CD4-positive, alpha-beta T cell treated with Interleukin-15 for 1 hour (primary cell): ENCODE measurements around the gene PLCB1.

Source experiments
- DNase-seq: peaks from one replicate; pipeline ENCODE4 v3.0.0-alpha.2; 2020

Gene PLCB1

DNA sequence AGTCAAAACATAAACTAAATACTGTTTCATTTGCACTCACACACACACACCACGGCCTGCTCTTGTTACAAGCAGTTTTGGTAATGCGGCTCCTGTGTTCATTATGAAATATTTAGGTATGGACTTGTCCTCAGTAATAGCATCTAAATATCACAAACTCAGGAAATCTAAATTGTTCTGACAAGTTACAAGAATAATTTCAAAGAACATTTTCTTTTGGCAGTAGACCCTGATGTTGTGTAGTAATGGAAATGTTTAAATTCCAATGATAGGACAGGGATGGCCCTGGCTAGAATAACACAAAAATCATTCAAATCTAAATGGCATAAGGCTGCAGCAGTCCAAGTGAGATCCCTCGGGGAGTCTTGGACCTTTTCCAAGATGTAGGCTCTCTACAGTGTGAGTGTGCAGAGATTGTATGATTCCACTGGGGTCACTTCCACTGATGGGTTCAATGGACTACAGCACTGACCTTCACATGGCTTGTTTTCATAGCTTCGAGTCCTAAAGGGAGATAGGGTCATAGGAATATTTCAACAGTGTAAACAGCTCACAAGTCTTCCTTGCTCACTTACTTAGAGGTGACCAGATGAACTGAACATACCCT, 726.2 kb downstream of the PLCB1 start:
- DNase-seq, result no peak

DNA sequence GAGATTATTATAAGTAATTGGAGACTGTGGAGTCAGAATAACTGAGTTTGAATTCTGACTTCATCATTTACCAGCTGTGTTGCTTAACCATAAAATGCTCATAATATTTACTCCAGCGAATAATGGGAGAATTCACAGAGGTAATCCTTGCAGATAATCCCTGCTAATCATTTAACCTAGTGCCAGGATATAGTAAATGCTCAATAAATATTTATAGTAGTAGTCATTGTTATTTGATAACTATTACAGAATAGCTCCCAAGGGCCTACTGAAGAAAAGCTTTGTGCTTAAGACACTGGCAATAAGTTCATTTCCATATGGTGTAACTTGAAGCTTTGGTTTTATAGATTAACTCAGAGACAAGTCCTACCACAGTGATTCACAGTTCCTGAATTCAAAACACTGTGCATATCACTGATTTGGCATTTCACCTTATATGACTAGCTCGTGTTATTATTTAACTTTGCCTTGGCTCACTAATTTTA, 728.0 kb downstream of the PLCB1 start:
- no peak for DNase-seq

DNA sequence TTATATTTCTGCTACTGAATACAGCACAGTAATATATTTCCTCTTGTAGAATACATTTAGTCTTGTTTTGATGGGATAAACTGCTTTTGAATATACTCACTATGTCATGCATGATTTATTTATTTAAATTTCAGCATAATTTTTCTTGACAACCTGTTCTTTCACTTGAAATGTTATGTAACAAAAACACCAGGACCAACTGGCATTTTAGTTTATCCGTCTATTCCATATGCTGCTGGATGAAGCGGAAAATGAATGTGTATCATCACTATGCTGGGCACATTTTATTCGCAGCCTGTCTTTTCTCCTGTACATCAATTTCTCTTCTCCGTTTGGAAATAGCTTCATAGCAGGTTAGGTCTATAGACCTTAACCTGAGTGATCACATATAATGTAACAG, 730.0 kb downstream of the PLCB1 start:
- no peak for DNase-seq

DNA sequence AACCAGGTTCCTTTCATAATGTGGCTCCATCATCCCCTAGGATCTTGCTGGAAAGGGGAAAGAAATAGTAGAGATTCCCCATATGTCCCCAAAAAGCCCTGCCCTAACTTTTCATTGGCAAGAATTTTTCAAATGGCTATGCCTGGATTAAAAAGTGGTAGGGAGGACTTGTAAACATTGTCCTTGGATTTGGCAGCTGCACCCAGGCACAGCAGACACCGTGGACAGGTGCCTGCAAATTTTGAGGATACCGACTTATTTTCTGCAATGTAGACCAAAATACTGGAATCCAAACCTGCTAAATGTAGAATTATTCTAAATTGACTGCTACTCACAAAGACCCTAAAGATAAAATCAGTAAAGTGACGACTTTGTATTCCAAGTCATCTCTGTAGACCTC, 733.6 kb downstream of the PLCB1 start:
- no peak for DNase-seq

DNA sequence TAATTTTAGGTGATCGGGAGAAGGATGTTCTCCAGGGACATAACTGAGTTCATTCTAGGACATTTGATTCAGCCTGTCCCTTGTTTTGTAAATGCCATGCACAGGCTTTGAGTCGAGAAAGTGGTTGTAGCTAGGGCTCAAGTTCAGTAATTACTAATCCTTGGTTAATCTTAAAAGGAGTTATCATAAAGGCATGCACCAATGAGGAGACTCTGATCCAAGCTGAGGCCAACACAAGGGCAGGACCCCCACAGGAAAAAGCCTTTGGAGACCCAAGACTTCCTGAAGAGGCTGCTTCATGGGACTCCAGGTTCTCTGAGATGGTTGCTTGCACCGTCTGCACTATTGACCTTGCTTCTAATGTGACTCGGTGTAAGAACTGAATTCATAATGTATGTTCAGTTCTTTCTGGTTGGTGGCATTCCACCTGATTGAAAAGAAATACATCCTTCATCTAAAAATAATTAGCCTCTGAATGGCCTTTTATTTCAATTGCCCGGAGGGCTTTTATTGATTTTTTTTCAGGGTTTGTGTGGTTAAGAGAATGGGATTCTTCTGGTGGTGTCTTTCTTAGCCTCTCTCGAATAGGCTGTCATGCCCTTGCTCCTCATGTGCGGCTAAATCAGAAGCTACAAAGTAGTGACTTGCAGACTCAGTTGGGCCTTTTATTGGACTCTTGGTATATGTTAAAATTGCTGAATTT, 735.1 kb downstream of the PLCB1 start:
- DNase-seq, result no peak

DNA sequence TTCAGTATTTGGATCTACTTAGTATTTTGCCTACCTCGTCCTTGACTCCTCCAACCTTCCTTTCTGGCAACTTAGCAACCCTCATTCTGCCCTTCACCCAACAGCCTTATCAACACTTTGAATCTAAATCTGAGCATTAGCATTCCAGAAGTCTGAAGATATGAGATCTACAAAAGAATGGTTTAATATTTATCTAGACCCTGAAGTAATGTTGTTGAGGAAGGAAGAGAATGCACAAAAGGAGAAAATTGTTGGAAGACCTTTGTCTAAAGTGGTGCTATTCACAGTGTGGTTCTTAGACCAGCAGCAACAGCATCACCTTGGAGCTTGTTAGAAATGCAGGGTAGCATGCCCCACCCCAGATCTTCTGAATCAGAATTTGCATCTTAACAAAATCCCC, 738.6 kb downstream of the PLCB1 start:
- no peak for DNase-seq

DNA sequence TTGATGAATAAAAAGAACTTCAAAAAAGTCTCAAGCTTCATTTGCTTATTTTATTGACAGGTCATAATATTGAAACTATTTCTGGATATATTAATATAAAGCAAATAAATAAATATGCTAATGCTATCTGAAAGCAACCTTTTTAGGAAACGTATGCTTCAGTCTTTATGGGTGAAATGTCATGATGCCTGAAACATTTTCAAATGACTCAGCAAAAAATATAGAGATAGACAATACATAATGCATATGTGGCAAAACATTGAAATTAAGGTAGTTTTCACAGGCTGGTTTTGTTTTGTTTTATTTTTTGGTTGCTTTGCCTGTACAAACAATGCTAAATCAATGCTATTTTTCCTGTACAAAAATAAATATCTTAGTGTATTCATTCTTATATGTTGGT, 742.4 kb downstream of the PLCB1 start:
- DNase-seq, result no peak

DNA sequence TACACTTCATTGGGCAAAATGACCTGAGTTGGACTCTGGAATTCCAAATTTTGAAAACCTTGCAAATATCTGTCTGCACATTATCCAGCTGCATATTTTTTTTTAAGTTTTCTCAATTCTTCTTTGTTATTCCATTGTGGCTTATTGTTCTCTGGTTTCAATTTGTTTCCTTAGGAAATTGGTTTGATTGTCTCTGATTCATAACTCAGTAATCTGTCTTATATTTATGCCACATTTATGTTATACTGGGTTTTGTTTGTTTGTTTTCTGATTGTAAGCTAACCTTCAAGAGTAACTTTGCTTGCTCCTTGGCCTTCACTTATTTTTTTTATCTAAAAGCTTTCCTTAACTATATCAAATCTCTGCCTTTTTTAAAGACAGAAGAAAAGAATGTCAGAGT, 743.5 kb downstream of the PLCB1 start:
- DNase-seq, result no peak

DNA sequence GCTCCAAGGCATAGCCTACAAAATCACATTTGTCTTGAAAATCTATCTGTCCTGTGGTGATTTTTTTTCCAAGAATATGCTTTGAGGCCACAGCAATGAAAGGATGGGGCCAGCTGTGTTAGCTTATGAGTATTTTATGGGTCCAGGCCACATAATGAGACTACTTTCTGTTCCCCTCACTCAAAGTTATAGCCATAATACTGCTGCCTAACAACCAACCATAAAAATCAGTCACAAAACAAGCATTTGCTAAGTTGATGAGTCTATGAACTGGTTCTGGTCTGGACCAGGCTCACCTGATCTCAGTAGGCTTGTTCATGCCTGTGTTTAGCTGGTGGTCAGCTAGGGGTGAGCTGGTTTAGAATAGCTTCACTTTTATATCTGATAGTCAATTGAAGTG, 744.3 kb downstream of the PLCB1 start:
- DNase-seq, result no peak

DNA sequence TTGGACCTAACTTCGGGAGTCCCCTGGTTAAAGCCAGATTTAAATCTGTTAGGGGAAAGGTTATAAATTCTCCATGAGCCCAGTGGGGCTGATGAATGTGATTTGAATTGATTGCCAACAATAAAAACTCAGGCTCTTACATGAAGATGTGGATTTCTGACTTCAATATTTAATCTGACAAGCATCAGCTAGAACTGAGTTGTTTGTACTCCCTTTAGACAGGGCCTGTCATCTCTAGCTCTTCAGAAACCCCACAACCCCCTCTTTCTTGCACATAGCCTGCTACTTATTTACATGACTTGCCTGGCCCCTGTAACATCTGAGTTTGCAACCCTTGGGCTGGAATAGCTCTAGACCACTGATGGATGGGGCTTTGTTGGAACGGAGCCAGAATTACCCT, 745.2 kb downstream of the PLCB1 start:
- no peak for DNase-seq

DNA sequence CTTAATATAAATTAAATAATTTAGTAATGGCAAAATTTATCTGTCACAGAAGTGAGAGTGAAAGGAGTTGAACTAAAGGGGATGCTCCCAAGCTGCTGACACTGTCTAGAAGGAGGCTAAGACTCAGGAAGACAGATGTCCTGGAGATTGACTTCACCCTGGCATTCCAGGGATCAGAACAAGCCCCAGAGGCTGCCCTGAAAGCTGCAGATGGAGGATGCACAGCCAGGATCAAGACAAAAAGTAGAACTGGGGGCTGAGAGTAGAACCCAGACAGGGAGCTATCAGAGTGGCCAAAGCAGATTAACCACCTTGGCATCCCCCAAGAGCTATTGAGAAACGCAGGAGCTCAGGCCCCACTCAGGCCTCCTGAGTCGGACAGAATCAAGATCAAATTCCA, 747.6 kb downstream of the PLCB1 start:
- no peak for DNase-seq

DNA sequence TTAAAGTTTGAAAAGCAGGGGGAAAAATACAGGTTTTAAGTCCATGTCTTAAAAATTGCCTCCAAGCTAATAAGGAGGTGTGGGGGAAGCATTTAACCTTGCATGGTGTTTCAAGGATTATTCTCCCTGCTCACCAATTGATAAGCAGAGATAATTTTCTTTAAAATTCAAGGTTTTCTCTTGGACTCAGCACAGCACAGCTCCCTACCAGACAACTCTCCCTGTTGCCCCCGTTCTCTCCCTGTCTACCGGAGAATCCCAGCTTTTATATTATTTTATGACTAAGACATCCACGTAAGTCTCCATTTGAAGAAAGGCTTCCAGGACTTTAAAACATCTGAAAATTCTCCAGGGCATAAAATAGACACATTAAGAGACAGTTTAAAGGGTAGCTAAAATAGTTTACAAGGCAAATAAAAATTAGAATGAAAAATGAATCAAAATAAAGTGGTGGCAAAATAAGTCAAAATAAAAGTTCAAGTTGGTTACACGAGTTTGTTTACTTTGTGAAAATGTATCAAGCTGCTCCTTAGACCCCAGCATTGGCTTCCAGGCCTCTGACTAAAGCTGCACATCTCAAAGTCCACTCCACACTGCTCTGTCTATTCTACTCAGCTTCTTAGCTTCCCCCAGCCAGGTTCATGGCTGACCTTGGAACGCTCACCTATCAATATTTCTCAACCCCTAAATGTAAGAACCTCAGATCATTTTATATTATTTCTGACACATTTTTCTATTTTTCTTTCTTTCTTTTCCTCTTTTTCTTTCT, 748.2 kb downstream of the PLCB1 start:
- DNase-seq, result no peak

DNA sequence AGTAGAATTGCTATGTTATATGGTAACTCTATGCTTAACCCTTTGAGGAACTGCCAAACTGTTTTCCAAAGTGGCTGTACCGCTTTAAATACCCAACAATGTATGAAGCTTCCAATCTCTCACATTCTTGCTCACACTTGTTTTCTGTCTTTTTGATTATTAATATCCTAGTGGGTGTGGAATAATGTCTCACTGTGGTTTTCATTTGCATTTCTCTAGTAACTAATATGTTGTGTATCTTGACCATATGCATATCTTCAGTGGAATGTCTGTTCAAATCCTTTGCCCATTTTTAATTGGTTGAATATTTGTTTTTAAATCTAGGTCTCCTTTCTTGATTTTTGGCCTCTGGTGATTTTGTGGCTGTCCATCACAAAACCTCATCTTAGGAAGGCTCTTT, 759.0 kb downstream of the PLCB1 start:
- no peak for DNase-seq

DNA sequence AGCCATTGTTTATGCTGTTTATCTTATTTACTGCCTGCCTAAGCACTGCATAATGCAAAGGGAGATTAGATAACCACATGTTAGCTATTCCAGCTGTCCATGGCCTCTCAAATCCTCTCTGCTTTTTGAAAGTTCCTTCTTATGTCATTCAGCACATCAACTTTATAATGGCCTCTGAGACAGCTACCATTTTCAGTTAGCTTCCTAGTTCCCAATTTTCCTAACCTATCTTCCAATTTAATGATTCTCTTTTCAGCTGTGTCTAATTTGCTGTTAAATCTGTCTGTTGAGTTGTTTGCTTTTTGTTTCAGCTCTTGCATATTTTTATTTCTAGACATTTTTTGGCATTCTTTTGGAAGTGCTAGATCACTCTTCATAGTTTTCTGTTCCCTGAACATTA, 763.4 kb downstream of the PLCB1 start:
- DNase-seq, result no peak

DNA sequence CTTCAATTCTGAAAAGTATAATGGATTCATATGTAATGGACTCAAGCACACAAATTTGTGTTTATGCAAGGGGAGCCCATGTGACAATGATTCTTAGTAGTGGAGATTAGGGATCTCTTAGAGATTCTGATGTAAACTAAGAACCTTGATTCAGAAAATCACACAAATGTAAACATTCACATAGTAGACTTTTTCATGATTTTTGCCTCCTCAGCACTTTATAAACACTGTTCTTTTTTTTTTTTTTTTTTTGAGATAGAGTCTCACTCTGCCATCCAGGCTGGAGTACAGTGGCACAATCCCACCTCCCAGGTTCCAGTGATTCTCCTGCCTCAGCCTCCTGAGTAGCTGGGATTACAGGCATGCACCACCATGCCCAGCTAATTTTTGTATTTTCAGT, 766.8 kb downstream of the PLCB1 start:
- no peak for DNase-seq

DNA sequence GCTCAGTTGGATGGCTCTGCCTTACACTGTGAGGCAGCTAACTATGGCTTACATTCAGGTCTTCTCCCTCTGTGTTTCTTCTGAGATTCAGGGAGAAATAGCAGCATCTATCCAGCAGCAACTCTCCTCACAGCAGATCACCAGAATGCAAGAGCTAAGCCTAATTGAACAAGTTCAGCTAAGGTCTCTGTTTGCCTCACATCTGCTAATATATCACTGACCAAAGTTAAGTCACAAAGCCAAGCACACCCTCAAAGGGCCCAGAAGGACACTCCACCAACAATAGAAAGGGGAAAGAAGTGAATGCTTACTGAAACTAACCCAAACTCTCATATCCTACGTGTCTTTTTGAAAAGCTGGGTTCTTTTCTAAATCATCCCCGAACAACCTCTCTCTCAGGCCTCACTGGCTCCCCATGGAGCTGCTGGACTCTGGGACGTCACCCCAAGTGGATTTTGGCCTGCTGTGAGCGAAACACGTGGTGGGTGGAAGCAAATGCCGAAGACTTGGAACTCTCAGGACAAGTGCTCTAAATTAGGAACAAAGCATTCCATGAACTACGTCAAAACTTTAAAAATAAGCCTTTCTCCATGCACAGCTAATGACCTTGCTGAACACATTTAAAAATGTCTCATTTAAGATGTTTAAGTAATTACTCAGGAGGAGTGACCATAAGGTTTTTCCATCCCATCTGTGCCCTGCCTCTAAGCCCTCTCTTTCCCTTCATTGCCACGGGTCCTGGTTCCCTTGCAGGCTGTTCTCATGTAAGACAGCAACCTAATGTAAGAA, 769.4 kb downstream of the PLCB1 start:
- DNase-seq, result no peak

DNA sequence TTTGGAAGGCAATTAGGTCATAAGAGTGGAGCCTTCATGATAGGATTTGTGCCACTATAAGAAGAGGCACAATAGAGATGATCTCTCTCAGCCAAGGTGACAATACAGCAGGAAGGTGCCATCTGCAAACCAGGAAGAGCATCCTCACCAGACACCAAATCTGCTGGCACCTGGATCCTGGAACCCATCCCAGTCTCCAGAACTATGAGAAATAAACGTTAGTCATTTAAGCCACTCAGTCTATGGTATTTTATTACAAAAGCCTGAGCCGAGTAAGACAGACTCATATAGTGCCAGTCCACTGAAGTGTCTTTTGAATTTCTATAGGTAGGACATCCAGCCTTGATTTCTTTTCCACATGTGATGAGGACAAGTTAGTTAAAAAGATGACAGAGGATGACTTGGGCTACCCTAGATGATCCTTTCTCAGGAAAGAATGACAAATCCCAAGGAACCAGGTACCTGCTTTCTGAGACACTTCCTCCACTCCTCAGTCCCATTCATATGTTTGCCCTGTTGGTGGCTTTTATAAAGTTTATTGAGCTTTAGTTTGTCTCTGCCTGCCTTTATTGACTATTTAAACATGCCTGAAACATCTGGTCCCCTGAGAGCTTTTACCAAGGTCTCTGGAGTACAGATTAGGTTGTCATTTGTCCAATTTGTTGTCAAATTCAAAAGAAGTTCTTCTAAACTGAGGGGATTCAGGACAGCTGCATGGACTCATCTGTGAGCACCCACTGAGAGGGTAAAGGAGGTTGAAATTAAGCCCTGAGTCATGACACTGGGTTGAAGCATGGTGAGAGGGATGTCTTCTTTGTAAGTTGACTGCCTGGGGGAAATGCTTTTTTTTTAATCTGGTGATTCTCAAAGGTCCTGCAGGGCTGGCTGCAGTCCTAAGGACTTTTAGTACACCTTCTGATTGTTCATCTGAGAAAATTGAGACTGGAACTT, 771.9 kb downstream of the PLCB1 start:
- DNase-seq, result no peak

DNA sequence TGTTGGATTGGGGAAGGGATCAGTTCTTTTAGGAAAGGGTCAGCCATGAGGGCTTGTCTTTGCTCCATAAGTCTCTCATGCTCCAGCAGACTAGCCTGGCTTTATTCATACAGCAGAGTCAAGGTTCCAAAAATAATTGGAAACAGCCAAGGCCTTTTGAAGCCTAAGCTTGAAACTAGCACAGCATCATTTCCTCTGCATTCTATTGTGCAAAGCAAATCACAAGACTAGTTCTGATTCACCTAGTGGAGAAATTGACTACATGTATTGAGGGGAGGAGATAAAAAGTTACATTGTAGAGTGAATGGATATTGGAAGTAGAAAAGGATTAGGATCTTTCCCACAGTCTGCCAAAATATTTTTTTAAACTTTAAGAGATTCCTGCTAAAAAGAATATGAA, 777.5 kb downstream of the PLCB1 start:
- DNase-seq, result no peak

DNA sequence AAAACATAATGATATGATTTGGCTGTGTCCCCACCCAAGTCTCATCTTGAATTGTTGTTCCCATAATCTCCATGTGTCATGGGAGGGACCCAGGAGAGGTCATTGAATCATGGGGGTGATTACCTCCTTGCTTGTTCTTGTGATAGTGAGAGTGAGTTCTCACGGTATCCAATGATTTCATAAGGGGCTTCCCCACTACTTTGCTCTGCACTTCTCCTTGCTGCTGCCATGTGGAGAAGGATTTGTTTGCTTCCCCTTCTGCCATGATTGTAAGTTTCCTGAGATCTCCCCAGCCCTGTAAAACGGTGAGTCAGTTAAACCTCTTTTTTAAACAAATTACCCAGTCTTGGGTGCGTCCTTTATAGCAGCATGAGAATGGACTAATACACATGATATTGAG, 780.0 kb downstream of the PLCB1 start:
- no peak for DNase-seq

DNA sequence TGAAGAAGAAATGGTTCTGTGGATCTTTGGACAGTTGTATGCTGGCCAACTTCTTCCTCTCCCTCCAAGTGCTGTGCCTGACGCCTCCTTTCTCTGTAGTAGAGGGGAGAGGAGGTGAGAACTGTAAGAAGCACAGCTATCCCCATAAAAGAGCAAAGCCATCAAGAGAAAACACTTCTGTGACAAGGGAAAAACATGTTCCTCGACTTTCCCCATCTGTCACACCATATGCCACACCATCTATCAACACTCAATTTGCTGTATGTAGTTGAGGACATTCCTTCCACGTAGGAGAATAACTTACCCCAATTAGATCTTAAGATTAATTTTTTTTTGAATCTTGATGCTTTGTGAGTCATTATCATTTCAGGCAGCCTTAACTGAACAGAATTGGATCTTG, 780.7 kb downstream of the PLCB1 start:
- DNase-seq, result no peak

DNA sequence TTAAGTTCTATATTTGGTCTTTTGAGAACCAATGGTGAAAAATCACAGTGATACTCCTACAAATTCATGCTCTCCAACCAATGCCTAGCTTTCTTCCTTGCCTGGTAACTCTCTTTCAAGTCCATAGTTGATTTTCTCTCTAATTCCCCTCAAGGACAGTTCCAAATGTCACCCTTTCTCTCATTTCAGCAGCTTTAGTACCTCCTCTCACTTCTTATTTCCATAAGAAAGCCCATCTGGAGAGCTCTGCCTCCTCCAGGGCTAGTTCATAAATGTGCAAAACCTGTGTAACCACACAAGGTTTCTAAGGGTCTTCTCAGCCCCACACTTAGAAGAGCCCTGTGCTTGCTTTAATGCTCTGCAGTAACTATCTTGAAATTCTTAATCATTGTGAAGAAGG, 781.4 kb downstream of the PLCB1 start:
- no peak for DNase-seq

DNA sequence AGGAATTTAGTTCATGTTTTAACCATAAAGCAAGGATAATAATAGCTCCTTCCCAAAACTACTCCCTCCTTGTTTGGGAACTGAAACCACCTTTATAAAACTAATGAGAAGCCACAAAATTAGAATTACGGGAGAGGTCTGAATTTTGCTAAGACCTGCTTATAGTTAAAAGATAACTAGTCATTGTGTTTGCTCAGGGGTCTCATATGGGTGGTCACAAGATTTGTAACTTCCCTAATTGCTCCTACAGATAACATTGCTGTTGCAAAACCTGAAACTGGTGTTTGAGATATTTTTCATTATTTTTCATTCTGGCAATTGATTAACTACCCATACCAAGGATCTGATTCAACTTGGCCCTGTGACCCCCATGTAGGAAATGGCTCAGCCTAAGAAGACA, 782.4 kb downstream of the PLCB1 start:
- no peak for DNase-seq
